ENCODE measurements around the gene YKT6.
A peak's percentile ranks its signal among the peaks of the same experiment; 100 is the strongest.

The YKT6 gene

GRCh38 chr7:44201813-44202212, 1.0 kb downstream of the YKT6 start:
- peaks cover 3% of the 10 kb centered on the region for H3K27me3 ChIP-seq (ENCODE audit: control insufficient read depth, insufficient read depth, low read length)
- H3K4me1 ChIP-seq (ENCODE audit: control insufficient read depth, insufficient read depth, low read length) = peaks cover 13% of the 10 kb centered on the region
- H3K9me3 ChIP-seq (ENCODE audit: control insufficient read depth, low read length) = no peaks in the 10 kb centered on the region
- peak overlapping the region; percentile 87 for H3K9ac ChIP-seq (ENCODE audit: low read length)
- H3K36me3 ChIP-seq (ENCODE audit: control insufficient read depth, insufficient read depth, low read length) = no peaks in the 10 kb centered on the region
- H3K4me3 ChIP-seq (ENCODE audit: low read length) = no peak overlapping the region

GRCh38 chr7:44206008-44206407, 5.2 kb downstream of the YKT6 start:
- Histone ChIP-seq H3K4me1 (ENCODE audit: control insufficient read depth, insufficient read depth, low read length) (peaks cover 13% of the 10 kb centered on the region), H3K27me3 (ENCODE audit: control insufficient read depth, insufficient read depth, low read length) (no peaks in the 10 kb centered on the region), H3K9me3 (ENCODE audit: control insufficient read depth, low read length) (no peaks in the 10 kb centered on the region), H3K4me3 (ENCODE audit: low read length) (no peak overlapping the region), H3K9ac (ENCODE audit: low read length) (no peak overlapping the region), H3K36me3 (ENCODE audit: control insufficient read depth, insufficient read depth, low read length) (peaks cover 21% of the 10 kb centered on the region)

- no peak overlapping the region for H3K4me3 ChIP-seq (ENCODE audit: low read length)
- H3K36me3 ChIP-seq (ENCODE audit: control insufficient read depth, insufficient read depth, low read length) = peaks cover 30% of the 10 kb centered on the region
- no peak overlapping the region for H3K9ac ChIP-seq (ENCODE audit: low read length)
- no peaks in the 10 kb centered on the region for H3K9me3 ChIP-seq (ENCODE audit: control insufficient read depth, low read length)
- H3K4me1 ChIP-seq (ENCODE audit: control insufficient read depth, insufficient read depth, low read length) = no peaks in the 10 kb centered on the region
- no peaks in the 10 kb centered on the region for H3K27me3 ChIP-seq (ENCODE audit: control insufficient read depth, insufficient read depth, low read length)
Observed at GRCh38 chr7:44208085-44208484, 7.3 kb downstream of the YKT6 start.

- Histone ChIP-seq H3K4me1 (ENCODE audit: control insufficient read depth, insufficient read depth, low read length) (peaks cover 8% of the 10 kb centered on the region), H3K9me3 (ENCODE audit: control insufficient read depth, low read length) (no peaks in the 10 kb centered on the region), H3K27me3 (ENCODE audit: control insufficient read depth, insufficient read depth, low read length) (no peaks in the 10 kb centered on the region), H3K4me3 (ENCODE audit: low read length) (no peak overlapping the region), H3K36me3 (ENCODE audit: control insufficient read depth, insufficient read depth, low read length) (peaks cover 30% of the 10 kb centered on the region), H3K9ac (ENCODE audit: low read length) (no peak overlapping the region)
Observed at GRCh38 chr7:44210107-44210506, 9.3 kb downstream of the YKT6 start.

- Histone ChIP-seq H3K4me1 (ENCODE audit: control insufficient read depth, insufficient read depth, low read length) (peaks cover 8% of the 10 kb centered on the region), H3K36me3 (ENCODE audit: control insufficient read depth, insufficient read depth, low read length) (peaks cover 30% of the 10 kb centered on the region), H3K4me3 (ENCODE audit: low read length) (no peak overlapping the region), H3K9me3 (ENCODE audit: control insufficient read depth, low read length) (no peaks in the 10 kb centered on the region), H3K9ac (ENCODE audit: low read length) (no peak overlapping the region), H3K27me3 (ENCODE audit: control insufficient read depth, insufficient read depth, low read length) (no peaks in the 10 kb centered on the region)
Observed at GRCh38 chr7:44211126-44211675, 10.4 kb downstream of the YKT6 start.

- no peaks in the 10 kb centered on the region for H3K9me3 ChIP-seq (ENCODE audit: control insufficient read depth, low read length)
- no peak overlapping the region for H3K4me3 ChIP-seq (ENCODE audit: low read length)
- no peaks in the 10 kb centered on the region for H3K27me3 ChIP-seq (ENCODE audit: control insufficient read depth, insufficient read depth, low read length)
- H3K9ac ChIP-seq (ENCODE audit: low read length) = no peak overlapping the region
- peaks cover 30% of the 10 kb centered on the region for H3K36me3 ChIP-seq (ENCODE audit: control insufficient read depth, insufficient read depth, low read length)
- H3K4me1 ChIP-seq (ENCODE audit: control insufficient read depth, insufficient read depth, low read length) = peaks cover 8% of the 10 kb centered on the region
Observed at GRCh38 chr7:44212018-44212417, 11.2 kb downstream of the YKT6 start.

- Histone ChIP-seq H3K36me3 (ENCODE audit: control insufficient read depth, insufficient read depth, low read length) (peaks cover 30% of the 10 kb centered on the region), H3K9me3 (ENCODE audit: control insufficient read depth, low read length) (no peaks in the 10 kb centered on the region), H3K9ac (ENCODE audit: low read length) (no peak overlapping the region), H3K4me1 (ENCODE audit: control insufficient read depth, insufficient read depth, low read length) (peaks cover 8% of the 10 kb centered on the region), H3K27me3 (ENCODE audit: control insufficient read depth, insufficient read depth, low read length) (no peaks in the 10 kb centered on the region), H3K4me3 (ENCODE audit: low read length) (no peak overlapping the region)
Observed at GRCh38 chr7:44212581-44213184, 11.9 kb downstream of the YKT6 start.

- Histone ChIP-seq H3K9ac (ENCODE audit: low read length) (no peak overlapping the region), H3K4me1 (ENCODE audit: control insufficient read depth, insufficient read depth, low read length) (peaks cover 8% of the 10 kb centered on the region), H3K27me3 (ENCODE audit: control insufficient read depth, insufficient read depth, low read length) (no peaks in the 10 kb centered on the region), H3K4me3 (ENCODE audit: low read length) (no peak overlapping the region), H3K9me3 (ENCODE audit: control insufficient read depth, low read length) (no peaks in the 10 kb centered on the region), H3K36me3 (ENCODE audit: control insufficient read depth, insufficient read depth, low read length) (peaks cover 27% of the 10 kb centered on the region)
Observed at GRCh38 chr7:44213206-44213876, 12.6 kb downstream of the YKT6 start.

GRCh38 chr7:44213877-44214388, 13.2 kb downstream of the YKT6 start:
- no peaks in the 10 kb centered on the region for H3K27me3 ChIP-seq (ENCODE audit: control insufficient read depth, insufficient read depth, low read length)
- H3K36me3 ChIP-seq (ENCODE audit: control insufficient read depth, insufficient read depth, low read length) = peaks cover 21% of the 10 kb centered on the region
- no peak overlapping the region for H3K9ac ChIP-seq (ENCODE audit: low read length)
- H3K9me3 ChIP-seq (ENCODE audit: control insufficient read depth, low read length) = no peaks in the 10 kb centered on the region
- H3K4me3 ChIP-seq (ENCODE audit: low read length) = no peak overlapping the region
- peaks cover 8% of the 10 kb centered on the region for H3K4me1 ChIP-seq (ENCODE audit: control insufficient read depth, insufficient read depth, low read length)

- Histone ChIP-seq H3K9ac (ENCODE audit: low read length) (no peak overlapping the region), H3K36me3 (ENCODE audit: control insufficient read depth, insufficient read depth, low read length) (peaks cover 14% of the 10 kb centered on the region), H3K27me3 (ENCODE audit: control insufficient read depth, insufficient read depth, low read length) (no peaks in the 10 kb centered on the region), H3K9me3 (ENCODE audit: control insufficient read depth, low read length) (no peaks in the 10 kb centered on the region), H3K4me3 (ENCODE audit: low read length) (no peak overlapping the region), H3K4me1 (ENCODE audit: control insufficient read depth, insufficient read depth, low read length) (peaks cover 8% of the 10 kb centered on the region)
Observed at GRCh38 chr7:44215531-44215930, 14.8 kb downstream of the YKT6 start.

GRCh38 chr7:44216019-44216418, 15.2 kb downstream of the YKT6 start:
- H3K9ac ChIP-seq (ENCODE audit: low read length) = no peak overlapping the region
- H3K9me3 ChIP-seq (ENCODE audit: control insufficient read depth, low read length) = no peaks in the 10 kb centered on the region
- H3K36me3 ChIP-seq (ENCODE audit: control insufficient read depth, insufficient read depth, low read length) = peaks cover 10% of the 10 kb centered on the region
- H3K27me3 ChIP-seq (ENCODE audit: control insufficient read depth, insufficient read depth, low read length) = no peaks in the 10 kb centered on the region
- H3K4me3 ChIP-seq (ENCODE audit: low read length) = no peak overlapping the region
- peaks cover 8% of the 10 kb centered on the region for H3K4me1 ChIP-seq (ENCODE audit: control insufficient read depth, insufficient read depth, low read length)

- H3K4me3 ChIP-seq (ENCODE audit: low read length) = no peak overlapping the region
- no peaks in the 10 kb centered on the region for H3K27me3 ChIP-seq (ENCODE audit: control insufficient read depth, insufficient read depth, low read length)
- H3K9ac ChIP-seq (ENCODE audit: low read length) = no peak overlapping the region
- peaks cover 8% of the 10 kb centered on the region for H3K4me1 ChIP-seq (ENCODE audit: control insufficient read depth, insufficient read depth, low read length)
- H3K9me3 ChIP-seq (ENCODE audit: control insufficient read depth, low read length) = no peaks in the 10 kb centered on the region
- peaks cover 3% of the 10 kb centered on the region for H3K36me3 ChIP-seq (ENCODE audit: control insufficient read depth, insufficient read depth, low read length)
Observed at GRCh38 chr7:44216521-44217222, 15.9 kb downstream of the YKT6 start.

Data from mucosa of stomach (tissue), 1 donor.